Neutrophil (primary cell): Measurements from ENCODE around the gene DLX4.

Source experiments
- H3K27ac ChIP-seq: fragments of 200-600 bp; sonication (generic); 2 replicates; pipeline ENCODE4 v1.5.1; 2016; ENCODE audit warnings: mild to moderate bottlenecking, moderate library complexity
- H3K27me3 ChIP-seq: fragments of 200-600 bp; sonication (generic); 2 replicates; pipeline ENCODE4 v1.6.0; 2016; ENCODE audit warnings: mild to moderate bottlenecking
- H3K36me3 ChIP-seq: fragments of 200-600 bp; sonication (generic); 2 replicates; pipeline ENCODE4 v1.5.1; 2017
- H3K4me1 ChIP-seq, 2 experiments: fragments of 200-600 bp in 1 of 2; sonication (generic) in 1 of 2; 1 replicate in 1 of 2; 2 replicates in 1 of 2; pipeline versions ENCODE4 v1.5.1 to v1.6.1; 2013 to 2016; ENCODE audit warnings: low read depth in 1 of 2, low read length in 1 of 2, mild to moderate bottlenecking in 1 of 2, moderate library complexity in 1 of 2; ENCODE audit not compliant: control insufficient read depth in 1 of 2, insufficient read depth in 1 of 2
- H3K4me3 ChIP-seq, 2 experiments: fragments of 200-600 bp in 1 of 2; sonication (generic) in 1 of 2; 1 replicate in 1 of 2; 2 replicates in 1 of 2; pipeline ENCODE4 v1.5.1; 2013 to 2016; ENCODE audit warnings: low read depth in 1 of 2, low read length in 1 of 2, mild to moderate bottlenecking in 1 of 2, moderate library complexity in 1 of 2
- H3K9me3 ChIP-seq: fragments of 200-600 bp; sonication (generic); 2 replicates; pipeline ENCODE4 v1.5.1; 2016
- TF ChIP-seq, protein P1 (sequence below): fragments of 200-600 bp; sonication (generic); IDR thresholded peaks from 2 replicates; pipeline ENCODE4 v1.5.1; 2016; ENCODE audit warnings: antibody characterized with exemption

DLX4 gene

DNA sequence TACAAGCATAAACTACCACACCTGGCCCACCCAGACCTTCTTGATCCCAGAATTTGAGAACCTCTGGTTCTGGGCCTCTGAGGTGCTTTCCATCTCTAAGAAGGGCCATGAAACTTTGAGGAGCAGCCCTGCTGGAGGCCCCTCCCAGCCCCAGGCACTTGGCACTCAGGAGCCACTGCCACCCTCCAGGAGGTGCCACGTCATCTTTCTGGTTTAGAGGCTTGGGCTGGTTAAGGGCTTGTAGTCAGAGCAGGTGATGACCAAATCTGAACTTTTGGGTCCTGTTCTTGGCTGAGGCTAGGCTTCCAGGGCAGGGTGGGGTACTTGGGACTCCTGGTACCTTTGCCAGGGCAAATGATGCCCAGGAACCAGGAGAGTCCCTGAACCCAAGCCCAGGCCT, 13.8 kb upstream of the DLX4 start:
- H3K27ac ChIP-seq: no peak overlapping the region
- no peaks in the 10 kb centered on the region for H3K4me1 ChIP-seq
- no peaks in the 10 kb centered on the region for H3K36me3 ChIP-seq
- TF ChIP-seq, protein P1, sequence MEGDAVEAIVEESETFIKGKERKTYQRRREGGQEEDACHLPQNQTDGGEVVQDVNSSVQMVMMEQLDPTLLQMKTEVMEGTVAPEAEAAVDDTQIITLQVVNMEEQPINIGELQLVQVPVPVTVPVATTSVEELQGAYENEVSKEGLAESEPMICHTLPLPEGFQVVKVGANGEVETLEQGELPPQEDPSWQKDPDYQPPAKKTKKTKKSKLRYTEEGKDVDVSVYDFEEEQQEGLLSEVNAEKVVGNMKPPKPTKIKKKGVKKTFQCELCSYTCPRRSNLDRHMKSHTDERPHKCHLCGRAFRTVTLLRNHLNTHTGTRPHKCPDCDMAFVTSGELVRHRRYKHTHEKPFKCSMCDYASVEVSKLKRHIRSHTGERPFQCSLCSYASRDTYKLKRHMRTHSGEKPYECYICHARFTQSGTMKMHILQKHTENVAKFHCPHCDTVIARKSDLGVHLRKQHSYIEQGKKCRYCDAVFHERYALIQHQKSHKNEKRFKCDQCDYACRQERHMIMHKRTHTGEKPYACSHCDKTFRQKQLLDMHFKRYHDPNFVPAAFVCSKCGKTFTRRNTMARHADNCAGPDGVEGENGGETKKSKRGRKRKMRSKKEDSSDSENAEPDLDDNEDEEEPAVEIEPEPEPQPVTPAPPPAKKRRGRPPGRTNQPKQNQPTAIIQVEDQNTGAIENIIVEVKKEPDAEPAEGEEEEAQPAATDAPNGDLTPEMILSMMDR: no peak
- peaks cover 83% of the 10 kb centered on the region for H3K27me3 ChIP-seq
- H3K4me3 ChIP-seq: no peak overlapping the region
- H3K9me3 ChIP-seq: no peaks in the 10 kb centered on the region

DNA sequence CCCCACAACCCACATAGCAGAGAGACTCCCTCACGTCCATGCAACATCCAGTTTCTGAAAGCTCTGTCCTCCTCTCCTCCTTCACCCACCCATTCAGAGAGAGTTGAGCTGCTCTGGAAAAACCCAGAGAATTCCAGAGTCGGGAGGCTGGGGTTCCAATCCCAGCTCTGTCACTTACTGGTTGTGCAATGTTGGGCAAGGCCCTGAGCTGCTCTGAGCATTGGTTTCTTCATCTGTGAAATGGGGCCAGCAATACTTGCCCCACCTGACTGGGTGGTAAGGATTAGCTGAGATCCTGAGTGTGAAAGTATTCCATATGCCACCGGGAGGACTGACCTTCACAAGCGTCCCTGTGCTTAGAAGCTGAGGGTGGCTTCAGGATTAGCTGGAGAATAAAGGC, 12.2 kb upstream of the DLX4 start:
- TF ChIP-seq, protein P1: no peak
- Histone ChIP-seq H3K36me3 (no peaks in the 10 kb centered on the region), H3K4me1 (no peaks in the 10 kb centered on the region), H3K27ac (no peak overlapping the region), H3K4me3 (no peak overlapping the region), H3K27me3 (peaks cover 81% of the 10 kb centered on the region), H3K9me3 (no peaks in the 10 kb centered on the region)

DNA sequence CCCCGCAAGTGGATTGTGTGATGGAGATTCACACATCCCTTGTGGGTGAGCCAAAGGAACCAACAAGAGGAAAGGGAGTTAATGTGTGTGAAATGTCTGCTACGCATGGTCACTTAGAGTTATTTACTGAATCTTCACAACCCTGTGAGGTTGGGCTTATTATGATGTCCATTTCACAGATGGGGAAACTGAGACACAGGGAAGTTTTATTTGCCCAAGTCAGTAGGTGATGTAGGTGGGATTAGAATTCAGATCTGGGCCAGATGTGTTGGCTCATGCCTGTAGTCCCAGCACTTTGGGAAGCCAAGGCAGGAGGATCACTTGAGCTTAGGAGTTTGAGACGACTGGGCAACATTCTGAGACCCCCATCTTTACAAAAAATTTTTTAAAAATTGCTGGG, 11.6 kb upstream of the DLX4 start:
- no peaks in the 10 kb centered on the region for H3K36me3 ChIP-seq
- H3K4me1 ChIP-seq: no peaks in the 10 kb centered on the region
- H3K27ac ChIP-seq: no peak overlapping the region
- no peaks in the 10 kb centered on the region for H3K9me3 ChIP-seq
- TF ChIP-seq, protein P1: no peak
- no peak overlapping the region for H3K4me3 ChIP-seq
- H3K27me3 ChIP-seq: peaks cover 81% of the 10 kb centered on the region

DNA sequence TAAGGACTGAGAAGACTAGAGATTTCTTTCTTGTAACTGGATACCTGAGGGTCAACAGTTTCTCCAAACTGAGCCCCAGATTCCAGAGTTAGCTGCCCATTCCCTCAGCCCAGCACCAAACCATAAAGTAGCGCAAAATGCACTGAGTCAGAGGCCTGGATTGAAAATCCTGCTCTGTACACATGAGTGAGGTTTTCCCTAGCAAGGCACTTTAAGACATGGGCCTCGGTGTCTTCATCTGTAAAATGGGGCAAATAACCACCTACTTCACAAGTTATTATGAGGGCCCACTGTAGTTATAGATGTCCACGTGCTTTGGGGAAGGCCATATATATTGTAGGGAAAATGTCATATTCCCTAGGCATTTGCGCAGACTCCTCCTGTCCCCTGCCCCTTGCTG, 10.3 kb upstream of the DLX4 start:
- TF ChIP-seq, protein P1: no peak
- no peaks in the 10 kb centered on the region for H3K9me3 ChIP-seq
- H3K4me1 ChIP-seq: peaks cover 0 to 3% of the 10 kb centered on the region in 2 experiments
- no peaks in the 10 kb centered on the region for H3K36me3 ChIP-seq
- H3K27me3 ChIP-seq: peaks cover 81% of the 10 kb centered on the region
- H3K4me3 ChIP-seq: no peak overlapping the region
- no peak overlapping the region for H3K27ac ChIP-seq

DNA sequence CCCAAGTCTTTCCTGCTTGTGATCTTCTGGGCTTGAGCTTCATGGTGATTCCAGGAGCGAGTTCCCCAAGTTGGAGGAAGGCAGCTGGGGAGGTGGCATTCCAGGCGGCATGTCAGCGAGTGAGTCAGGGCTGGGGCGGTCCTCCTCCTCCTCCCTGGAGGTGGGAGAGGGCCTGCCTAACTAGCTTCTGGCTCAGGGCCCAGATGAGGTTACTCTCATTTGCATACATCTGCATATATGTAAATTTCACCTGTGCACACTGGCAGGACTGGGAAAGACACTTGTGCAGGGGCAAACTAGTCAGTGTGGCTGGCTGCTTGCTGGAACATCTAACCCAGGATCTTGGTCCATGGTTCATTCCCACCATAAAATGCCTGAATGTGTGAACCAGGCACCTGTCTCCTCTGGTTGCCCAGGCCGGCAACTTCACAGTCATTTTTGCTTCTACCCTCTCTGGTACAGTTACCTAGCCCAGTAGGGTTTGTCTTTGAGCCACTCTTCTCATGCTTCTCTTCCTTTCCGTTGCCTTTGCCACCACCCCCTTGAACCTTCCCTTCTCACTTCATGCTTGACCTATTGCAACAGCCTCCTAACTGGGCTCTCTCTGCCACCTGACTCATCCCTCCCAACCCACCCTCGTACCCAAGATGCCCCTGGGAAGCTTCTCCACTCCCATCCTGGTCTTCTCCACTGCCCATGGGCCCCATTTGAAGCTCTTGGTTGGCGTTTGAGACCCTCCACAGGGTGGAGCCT, 9.6 kb upstream of the DLX4 start:
- Histone ChIP-seq H3K9me3 (no peaks in the 10 kb centered on the region), H3K27me3 (peaks cover 81% of the 10 kb centered on the region), H3K36me3 (no peaks in the 10 kb centered on the region), H3K4me3 (no peak overlapping the region), H3K4me1 (peaks cover 0 to 3% of the 10 kb centered on the region in 2 experiments), H3K27ac (no peak overlapping the region)
- TF ChIP-seq, protein P1: no peak
